ENCODE results near the gene CFAP74.

DNA sequence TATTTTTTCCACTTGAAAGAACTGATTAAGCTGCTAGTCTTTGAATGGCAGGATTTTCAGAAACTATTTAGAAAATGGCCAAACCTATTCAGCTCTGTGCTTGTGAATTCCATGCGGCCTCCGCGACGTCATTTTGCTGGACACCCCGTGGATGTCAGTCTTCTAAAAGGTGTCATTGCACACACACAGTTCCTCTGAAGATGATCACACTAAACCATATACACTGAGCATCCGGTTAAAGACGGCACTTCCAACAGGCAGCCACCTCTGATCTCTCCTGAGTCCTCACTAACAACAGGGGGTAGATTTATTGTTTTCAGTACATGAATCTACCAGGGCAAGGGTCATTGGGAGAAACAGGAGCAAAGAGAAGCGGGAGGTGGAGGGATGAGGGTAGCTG, 9.1 kb downstream of the CFAP74 start:
- TF ChIP-seq, protein P1, sequence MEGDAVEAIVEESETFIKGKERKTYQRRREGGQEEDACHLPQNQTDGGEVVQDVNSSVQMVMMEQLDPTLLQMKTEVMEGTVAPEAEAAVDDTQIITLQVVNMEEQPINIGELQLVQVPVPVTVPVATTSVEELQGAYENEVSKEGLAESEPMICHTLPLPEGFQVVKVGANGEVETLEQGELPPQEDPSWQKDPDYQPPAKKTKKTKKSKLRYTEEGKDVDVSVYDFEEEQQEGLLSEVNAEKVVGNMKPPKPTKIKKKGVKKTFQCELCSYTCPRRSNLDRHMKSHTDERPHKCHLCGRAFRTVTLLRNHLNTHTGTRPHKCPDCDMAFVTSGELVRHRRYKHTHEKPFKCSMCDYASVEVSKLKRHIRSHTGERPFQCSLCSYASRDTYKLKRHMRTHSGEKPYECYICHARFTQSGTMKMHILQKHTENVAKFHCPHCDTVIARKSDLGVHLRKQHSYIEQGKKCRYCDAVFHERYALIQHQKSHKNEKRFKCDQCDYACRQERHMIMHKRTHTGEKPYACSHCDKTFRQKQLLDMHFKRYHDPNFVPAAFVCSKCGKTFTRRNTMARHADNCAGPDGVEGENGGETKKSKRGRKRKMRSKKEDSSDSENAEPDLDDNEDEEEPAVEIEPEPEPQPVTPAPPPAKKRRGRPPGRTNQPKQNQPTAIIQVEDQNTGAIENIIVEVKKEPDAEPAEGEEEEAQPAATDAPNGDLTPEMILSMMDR (IDR thresholded peaks at IDR 0.05), result no peak
- TF ChIP-seq POLR2A (IDR thresholded peaks at IDR 0.05), result no peak
